ENCODE measurements around the gene NAA38.

Gene NAA38, protein sequence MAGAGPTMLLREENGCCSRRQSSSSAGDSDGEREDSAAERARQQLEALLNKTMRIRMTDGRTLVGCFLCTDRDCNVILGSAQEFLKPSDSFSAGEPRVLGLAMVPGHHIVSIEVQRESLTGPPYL

DNA sequence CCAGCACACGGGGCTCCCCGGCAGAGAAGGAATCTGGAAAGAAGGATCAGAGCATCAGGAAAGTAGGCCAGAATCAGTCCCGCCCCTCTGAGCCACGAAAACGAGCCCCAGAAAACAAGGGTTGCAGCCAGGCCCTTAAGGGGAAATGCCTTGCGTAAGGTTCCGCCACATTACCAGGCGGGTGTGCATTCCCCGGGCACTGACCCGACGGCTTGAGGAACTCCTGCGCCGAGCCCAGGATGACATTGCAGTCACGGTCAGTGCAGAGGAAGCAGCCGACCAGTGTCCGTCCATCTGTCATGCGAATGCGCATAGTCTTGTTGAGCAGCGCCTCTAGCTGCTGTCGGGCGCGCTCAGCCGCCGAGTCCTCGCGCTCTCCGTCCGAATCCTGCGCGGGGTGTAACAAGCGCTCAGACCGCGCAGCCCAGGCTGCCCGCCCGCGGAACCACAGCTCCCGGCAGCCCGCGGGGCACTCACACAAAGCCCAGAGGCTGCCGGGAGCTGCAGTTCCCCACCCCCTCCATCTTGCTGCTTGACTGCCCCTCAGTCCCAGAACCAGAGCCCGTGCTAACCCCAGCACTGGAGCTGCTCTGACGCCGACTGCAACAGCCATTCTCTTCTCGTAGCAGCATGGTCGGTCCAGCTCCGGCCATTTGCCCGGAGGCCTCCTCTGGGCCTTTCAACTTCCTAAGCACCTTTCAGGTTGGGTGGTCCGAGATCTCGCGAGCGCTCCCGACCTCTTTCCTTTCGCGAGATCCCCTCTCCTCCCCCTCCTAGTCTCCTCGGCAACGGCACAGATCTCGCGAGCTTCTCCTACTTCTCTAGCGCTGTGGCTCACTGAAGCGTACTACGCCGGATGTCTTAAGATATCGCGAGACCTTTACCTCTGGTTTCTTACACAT is at the start of gene NAA38:
Gene NAA38, minus strand, starts transcription at position 749 of the 902 bp plus-strand sequence. Its CDS starts 96 bp downstream, at position 653.
- peak; percentile 91 for DNase-seq (ENCODE audit: low read depth)

DNA sequence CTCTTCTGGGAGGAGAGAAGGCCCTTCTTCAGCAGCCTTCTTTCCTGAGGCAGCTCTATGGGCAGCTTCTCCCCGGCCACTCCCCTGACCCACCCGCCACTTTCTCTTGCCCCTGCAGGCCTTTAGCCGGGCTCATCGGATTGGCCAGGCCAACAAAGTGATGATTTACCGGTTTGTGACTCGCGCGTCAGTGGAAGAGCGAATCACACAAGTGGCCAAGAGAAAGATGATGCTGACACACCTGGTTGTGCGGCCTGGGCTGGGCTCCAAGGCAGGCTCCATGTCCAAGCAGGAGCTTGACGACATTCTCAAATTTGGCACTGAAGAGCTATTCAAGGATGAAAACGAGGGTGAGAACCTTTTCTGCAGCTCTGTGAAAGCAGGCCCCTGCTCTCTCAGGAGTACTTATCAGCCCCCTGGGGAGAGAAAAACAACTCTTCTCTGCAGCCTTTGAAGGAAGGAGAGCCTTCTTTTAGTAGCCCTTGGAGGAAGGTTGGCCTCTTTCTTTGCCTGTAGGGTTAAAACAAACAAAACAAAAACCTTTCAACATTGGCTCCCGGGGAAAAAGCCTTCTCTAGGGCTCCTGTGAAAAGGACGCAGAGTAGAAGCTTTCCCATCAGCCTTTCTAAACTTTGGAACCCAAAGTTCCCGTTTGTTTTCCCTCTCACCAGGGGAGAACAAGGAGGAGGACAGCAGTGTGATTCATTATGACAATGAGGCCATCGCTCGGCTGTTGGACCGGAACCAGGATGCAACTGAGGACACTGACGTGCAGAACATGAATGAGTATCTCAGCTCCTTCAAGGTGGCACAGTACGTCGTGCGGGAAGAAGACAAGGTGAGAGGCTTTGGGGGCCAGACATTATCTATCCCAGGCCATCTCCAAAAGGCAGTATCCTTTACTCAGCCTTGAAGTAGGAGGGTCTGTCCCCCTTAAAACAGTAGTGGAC is 46.1 kb upstream of the NAA38 start:
- DNase-seq (ENCODE audit: low read depth): no peak

DNA sequence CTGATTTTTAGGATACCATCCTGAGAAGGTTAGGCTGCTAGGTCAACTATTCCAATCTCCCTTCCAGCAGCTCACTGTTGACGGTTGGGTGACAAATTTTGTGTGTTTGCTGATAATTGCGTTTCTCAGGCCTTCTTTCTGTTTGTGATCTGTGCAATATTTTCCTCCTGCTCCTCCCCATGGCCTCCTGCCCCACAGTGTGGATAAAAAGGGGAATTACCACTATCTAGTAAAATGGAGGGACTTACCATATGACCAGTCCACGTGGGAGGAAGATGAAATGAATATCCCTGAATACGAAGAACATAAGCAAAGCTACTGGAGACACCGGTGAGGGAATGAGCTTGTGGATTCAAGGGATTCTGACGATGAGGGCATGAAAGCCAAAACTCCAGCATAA is 40.4 kb upstream of the NAA38 start:
- no peak for DNase-seq (ENCODE audit: low read depth)

DNA sequence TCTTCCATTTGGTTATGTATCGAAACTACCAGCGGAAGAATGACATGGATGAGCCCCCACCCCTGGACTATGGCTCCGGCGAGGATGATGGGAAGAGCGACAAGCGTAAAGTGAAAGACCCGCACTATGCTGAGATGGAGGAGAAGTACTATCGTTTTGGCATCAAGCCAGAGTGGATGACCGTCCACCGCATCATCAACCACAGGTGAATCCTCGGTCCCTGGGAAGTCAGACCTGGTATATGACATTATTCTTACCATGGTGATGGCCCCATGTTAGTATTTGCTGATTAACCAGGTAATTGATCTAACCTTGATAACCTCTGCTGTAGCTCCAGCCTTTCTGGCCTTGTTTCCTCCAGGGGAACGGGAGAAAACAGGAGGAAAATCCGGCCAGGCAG is 39.7 kb upstream of the NAA38 start:
- DNase-seq (ENCODE audit: low read depth): no peak

DNA sequence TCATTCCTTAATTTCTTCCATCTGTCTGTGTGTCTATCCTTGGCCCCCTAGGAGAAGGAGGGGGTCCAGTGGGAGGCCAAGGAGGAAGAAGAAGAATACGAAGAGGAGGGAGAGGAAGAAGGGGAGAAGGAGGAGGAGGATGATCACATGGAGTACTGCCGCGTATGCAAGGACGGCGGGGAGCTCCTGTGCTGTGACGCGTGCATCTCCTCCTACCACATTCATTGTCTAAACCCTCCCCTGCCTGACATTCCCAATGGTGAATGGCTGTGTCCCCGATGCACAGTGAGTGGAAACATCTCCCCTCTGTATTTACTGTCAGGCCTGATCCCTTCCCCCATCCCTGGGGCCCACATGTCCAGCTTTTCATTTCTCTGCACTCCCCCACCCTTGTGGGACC is 37.5 kb upstream of the NAA38 start:
- DNase-seq (ENCODE audit: low read depth): no peak

DNA sequence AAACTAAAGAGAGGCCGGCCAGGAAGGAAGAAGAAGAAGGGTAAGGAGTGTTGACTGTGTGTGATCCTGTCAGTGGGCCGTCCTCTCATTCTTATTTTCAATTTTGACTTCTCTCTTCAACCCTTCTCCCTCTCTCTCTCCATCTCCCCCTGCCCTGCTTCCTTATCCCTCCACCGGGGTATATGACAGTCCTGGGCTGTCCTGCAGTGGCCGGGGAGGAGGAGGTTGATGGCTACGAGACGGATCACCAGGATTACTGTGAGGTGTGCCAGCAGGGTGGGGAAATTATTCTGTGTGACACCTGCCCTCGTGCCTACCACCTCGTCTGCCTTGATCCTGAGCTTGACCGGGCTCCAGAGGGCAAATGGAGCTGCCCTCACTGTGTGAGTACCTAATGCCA is 36.9 kb upstream of the NAA38 start:
- DNase-seq (ENCODE audit: low read depth): no peak

DNA sequence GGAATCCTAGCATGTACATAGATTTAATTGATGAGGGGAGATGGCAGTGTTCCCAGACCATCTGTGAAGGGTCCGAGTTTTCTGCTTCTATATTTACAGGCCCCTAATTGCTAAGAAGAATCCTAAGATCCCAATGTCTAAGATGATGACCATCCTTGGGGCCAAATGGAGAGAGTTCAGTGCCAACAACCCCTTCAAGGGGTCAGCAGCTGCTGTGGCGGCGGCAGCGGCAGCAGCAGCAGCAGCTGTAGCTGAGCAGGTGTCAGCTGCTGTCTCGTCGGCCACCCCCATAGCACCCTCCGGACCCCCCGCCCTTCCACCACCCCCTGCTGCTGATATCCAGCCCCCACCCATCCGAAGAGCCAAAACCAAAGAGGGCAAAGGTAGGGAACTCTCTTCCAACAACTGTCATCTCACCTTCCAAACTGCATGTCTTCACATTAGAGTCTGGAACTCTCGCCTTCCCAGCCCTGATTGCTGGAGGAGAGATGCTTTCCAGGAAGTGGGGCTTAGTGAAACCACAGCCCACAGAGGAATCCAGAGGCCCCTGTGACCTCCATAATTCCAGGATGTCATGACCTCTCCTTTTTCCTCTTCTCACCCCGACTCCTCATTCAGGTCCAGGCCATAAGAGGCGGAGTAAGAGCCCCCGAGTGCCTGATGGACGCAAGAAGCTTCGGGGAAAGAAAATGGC is 36.0 kb upstream of the NAA38 start:
- DNase-seq (ENCODE audit: low read depth): no peak

DNA sequence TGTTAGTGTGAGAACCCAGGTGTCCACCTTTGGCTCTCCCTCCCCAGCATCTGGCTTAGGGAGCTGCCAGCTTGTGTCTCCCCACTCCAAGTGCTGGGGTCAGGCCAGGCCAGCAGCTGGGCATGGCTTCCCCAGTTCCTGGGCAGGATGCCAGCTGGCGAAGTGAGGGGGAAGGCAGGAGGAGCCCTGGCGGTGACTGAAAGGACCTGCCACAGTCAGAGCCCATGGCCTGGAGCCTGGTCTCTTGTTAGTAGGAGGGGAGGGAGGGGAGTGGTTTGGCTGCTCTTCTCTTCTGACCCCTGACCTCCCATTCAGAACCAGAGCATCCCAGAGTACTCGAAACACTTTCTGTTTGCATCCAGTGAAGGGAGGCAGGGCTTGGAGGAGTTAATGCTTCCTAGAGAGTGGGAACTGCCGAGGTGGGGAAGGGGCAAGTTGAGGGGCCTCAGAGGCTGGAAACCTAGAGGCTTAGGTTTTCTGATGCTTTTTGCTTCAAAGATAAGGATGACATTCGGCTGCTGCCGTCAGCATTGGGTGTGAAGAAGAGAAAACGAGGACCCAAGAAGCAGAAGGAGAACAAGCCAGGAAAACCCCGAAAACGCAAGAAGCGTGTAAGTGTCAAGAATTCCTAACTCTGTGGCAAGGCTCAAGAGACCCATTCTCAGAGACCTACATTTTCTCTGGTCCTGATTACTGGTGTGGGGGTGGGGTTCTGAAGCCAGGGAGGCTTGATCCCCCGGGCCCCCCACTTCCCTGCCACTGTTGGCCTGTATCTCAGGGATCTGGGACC is 32.0 kb upstream of the NAA38 start:
- DNase-seq (ENCODE audit: low read depth): no peak

DNA sequence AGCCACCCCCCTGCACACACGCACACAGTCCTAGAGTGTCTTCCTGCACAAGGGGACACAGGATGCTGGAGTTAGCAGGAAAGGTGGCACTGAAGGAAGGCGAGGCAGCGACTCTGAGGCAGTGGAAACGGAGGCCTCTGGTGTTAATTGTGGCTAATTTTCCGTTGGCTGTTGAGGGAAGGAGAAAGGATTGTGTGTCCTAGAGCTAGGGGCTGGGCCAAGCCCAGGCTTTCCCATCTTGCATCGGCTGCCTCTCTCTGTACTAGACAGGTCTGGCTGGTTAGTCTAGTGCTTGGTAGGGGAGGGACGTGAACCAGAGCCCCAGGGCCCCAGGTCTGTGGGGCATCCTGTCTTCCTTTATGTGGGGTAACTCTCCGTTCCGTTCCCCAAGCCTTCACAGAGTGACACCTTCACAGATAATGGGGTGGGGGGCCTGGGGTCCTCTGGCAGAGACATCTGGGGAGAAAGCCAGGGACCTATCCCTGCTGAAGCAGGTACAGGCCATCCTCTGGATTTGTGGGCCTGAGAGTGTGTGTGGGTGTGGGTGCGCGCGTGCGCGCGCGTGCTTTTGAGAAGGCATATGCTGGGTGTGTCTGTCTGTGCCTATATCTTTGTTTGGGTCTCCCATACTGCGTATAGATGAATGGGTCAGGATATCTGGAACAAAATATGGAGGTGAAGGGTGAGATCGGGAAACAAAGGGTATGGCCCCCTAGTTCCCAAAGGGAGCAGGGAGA is 31.0 kb upstream of the NAA38 start, which contains the start of gene CHD3:
Gene CHD3, plus strand, starts transcription at position 606 of the 737 bp plus-strand sequence. CDS start 212 bp downstream, outside the sequence.
- DNase-seq (ENCODE audit: low read depth): no peak

DNA sequence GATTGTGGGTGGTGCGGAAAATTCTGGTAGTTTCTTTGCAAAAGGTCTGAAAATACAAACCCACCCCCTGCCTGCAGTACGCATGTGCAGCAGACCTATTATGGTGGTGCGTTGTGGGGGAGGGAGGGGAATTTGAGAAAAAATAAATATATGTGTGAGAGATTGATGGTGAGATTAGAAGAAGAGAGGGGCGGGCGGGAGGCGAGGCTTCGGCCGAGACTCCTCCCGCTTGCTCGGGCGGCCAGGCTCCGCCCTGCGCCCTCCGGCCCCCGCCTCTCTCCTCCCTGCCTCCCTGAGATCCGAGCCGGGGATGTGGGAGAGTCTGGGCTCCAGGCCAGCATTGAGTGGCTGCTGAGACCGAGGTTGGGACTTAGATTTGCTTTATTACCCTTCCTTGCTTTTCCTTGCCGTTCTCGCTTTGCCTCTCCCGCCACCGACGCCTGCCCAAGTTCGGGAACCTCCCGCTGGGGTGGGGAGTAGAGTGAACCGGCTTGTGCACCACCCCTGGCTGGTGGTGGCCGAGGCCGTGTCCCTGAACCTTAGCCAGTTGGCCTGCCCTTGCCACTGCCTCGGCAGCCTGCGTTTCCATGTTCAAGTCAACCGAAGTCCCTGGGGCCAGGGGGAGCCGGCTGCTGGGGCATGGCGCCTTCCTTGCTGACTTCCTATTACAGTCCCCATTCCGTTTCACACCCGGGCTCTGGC is 30.3 kb upstream of the NAA38 start:
- DNase-seq (ENCODE audit: low read depth): peak; percentile 85

DNA sequence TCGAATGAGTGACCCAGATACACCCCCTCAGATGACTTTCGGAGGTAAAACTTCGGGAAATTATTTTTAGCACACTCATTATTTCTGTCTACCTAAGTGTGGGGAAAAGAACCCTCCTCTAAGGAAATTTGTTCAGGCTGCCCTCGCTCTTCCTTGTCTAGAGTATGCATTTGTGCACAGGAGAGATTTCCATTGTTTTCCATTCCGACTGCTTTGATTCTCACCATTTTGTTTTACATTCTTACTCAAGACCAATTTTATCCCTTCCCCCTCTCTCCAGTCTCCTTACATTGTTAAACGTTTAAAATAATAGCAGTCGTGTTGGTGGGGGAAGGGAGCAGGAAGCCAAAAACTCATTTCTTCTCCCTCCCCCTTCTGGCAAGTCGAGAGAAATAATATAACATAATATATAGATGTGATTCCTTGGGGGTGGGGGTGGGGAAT is 29.7 kb upstream of the NAA38 start:
- no peak for DNase-seq (ENCODE audit: low read depth)

DNA sequence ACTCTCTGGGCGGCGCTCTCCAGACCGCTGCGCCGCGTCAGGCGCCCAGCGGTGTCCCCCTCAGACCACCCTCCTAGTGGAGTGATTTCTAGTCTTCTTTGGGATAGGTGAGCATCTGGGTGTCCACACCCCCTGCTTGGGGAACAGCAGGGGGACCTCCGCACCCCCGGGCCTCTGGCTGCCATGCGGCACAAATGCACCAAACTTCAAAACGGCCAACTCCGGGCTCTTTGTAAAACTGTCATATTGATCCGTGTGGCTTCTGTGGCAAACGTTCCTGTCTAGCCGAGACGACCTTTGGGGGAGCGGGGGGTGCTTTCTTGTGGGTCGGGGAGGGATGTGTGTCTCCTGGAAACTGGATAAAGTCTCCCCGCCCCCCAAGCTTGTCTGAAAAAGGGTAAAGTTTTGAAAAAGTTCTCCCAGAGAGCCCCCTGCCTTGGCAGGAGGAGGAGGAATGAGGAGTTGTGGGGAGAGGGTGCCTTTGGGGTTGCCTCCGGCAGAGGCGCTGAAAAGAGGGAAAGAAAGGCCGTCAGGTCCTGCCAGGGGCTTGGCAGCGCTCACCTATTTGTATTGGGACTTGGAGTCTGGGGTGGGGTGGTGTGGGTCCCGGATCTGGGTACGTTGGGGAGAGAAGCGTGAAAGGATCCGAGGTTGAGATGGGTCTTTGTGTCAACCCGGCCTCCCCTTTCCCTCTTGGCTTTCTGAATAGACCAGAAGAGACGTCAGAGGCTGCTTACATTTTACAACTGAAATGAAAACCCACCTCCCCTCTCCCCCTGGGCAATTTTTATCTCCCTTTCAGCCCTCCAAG is 29.1 kb upstream of the NAA38 start:
- peak; percentile 27 for DNase-seq (ENCODE audit: low read depth)

DNA sequence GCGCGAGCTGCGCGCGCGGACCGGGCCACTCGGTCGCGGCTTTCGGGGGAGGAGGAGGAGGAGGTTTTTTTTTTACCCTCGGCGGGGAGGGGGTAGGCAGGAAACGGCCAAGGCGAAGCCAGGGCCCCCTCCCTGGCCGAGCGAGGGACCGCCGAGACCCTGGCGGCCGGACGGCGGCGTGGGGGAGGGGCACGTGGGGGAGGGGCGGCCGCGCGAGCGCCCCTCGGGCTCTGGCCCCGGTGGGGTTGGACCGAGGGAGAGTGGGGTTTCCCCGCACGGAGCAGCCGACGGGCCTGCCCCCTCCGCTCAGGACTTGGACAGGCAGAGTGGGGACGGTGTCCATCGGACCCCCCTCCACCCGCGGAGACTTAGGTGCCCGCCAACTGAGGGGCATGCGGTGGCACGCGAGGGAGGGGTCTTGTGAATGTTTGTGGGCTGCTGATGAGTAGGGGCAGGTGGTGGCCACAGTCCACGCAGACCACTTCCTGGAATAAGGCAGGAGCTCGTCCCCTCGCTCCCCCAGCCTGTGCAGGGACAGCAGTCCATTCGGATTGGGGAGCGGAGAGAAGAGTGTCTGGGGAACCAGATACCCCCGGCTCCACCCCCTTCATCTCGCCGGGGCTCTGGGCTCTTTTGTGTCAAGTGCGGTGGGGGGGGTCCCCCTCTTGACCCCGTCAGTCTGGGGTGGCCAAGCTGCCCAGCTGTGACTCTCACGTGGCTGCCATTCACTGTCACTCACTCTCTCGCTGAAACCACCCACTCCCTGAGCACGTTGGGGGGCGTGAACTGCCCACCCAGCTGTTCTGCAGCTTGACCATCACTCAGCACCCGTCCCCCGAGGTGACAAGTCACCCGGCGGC is 28.2 kb upstream of the NAA38 start:
- DNase-seq (ENCODE audit: low read depth): peak; percentile 8

DNA sequence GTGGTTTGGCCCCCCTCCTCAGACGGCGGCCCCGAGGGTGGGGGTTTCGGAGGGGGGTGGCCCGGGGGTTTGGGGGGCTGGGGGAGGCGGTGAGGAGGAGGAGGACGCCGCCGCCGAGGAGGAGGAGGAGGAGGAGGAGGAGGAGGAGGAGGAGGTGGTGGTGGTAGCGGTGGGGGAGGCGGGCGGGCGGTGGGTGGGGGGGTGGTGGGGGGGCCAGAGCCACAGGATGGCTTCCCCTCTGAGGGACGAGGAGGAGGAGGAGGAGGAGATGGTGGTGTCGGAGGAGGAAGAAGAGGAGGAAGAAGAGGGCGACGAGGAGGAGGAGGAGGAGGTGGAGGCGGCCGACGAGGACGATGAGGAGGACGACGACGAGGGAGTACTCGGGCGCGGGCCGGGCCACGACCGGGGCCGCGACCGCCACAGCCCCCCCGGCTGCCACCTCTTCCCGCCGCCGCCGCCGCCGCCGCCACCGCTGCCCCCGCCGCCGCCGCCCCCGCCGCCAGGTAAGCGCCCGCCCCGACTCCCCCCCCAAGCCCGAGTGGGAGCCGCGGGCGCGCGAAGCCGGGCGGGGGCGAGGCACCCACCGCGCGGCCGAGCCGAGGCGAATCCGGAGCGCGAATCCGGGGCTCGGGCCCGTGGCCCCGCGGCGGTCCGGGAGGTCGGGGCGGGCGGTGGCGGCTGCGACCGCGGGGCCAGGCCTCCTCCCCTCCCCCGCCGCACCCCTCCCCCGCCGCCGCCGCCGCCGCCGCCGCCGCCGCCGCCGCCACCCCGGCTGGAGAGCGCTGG is 27.4 kb upstream of the NAA38 start:
- DNase-seq (ENCODE audit: low read depth): peak; percentile 29

DNA sequence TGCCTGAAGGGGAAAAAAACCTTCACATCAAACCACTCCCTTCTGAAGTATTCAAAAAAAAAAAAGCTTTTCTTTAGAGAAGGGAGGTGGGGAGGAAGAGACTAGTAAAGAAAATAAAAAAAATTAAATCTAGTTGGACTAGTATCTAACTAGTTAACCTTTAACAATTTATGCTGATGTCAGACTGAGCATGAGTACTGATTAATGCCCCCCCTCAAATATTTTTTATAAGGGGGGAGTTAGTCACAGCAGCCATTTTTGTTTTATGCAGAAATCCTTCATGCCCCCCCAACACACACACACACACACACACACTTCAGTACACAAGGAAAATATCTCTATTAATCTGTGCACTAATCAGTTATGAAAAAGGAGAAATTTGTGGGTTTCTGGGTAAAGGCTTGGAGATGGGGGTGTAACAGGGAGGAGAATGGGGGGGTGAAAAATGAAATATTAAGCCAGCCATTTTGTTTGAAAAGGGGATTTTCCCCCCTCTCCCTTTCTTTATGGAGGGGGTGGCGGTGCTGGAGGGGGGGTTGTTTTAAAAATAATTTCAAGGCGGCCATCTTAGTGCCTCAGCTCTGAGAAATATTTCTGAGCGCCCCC is 26.5 kb upstream of the NAA38 start:
- no peak for DNase-seq (ENCODE audit: low read depth)

DNA sequence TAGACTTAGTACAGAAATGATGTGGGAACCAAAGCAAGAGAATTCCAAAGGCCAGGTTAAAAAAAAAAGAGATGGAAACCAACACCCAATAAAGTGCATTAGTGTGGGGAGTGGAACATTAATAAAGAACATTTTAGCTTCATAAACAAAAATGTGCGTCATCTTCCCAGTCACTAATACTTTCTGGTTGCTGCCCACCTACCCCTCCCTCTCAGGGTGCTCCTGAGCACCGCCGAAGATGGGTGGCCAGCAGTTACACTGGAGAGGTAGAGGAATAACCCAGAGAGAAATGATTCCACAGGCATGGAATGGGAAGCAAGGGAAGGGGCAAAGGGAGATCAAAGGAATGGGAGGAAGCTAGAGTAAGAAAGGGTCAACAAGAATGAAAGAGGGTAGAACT is 25.3 kb upstream of the NAA38 start:
- no peak for DNase-seq (ENCODE audit: low read depth)
